H1 (cell line): ENCODE measurements around the gene SRSF3. TPM values are rescaled to one million over a fixed set of nuclear protein-coding genes. Genes with fewer than 3 reads are reported as not detected.
A peak's percentile ranks its signal among the peaks of the same experiment; 100 is the strongest.

Source experiments
- CTCF ChIA-PET: fragments of 300-600 bp; sonication (Branson Sonifier 250); formaldehyde crosslinking; loops from one replicate; lab custom pipeline; 2021; ENCODE audit not compliant: partially characterized antibody; lab: Charles Lee
- POLR2A ChIA-PET: fragments of 300-600 bp; sonication (Branson Sonifier 250); formaldehyde crosslinking; loops from one replicate; lab custom pipeline; 2021; ENCODE audit warnings: inconsistent platforms; ENCODE audit not compliant: partially characterized antibody; lab: Charles Lee
- DNase-seq, 2 experiments: peaks; one replicate each; pipeline versions ENCODE4 v3.0.0 to v3.0.0-alpha.2; 2010 to 2022; ENCODE audit warnings: low spot score in 2 of 2, low read depth in 1 of 2, mixed read lengths in 1 of 2
- FAIRE-seq: peaks from 2 replicates; lab custom pipeline; 2011; peaks lifted over from hg19 to GRCh38; lab: Jason Lieb, UNC
- H2AFZ ChIP-seq: 2 replicates; pipeline ENCODE4 v1.8.1; 2012; ENCODE audit warnings: low read length, inconsistent platforms
- H2AK5ac ChIP-seq: 2 replicates; pipeline ENCODE4 v1.6.1; 2013; ENCODE audit warnings: low read depth, low read length
- H2BK120ac ChIP-seq: replicated peaks from 2 replicates; pipeline ENCODE3; 2013; ENCODE audit warnings: low read depth, low read length, inconsistent platforms
- H2BK12ac ChIP-seq: 2 replicates; pipeline ENCODE4 v1.6.1; 2013; ENCODE audit warnings: low read depth, low read length
- H2BK15ac ChIP-seq: 2 replicates; pipeline ENCODE4 v1.6.1; 2013; ENCODE audit warnings: low read length
- H2BK20ac ChIP-seq: 2 replicates; pipeline ENCODE4 v1.6.1; 2013; ENCODE audit warnings: low read length
- H2BK5ac ChIP-seq: 2 replicates; pipeline ENCODE4 v1.6.1; 2013; ENCODE audit warnings: low read depth, low read length
- H3K14ac ChIP-seq: 2 replicates; pipeline ENCODE4 v1.6.1; 2013; ENCODE audit warnings: inconsistent platforms; ENCODE audit not compliant: insufficient read length
- H3K18ac ChIP-seq: 2 replicates; pipeline ENCODE4 v1.6.1; 2013; ENCODE audit warnings: low read length; ENCODE audit errors: extremely low read depth
- H3K23ac ChIP-seq: 2 replicates; pipeline ENCODE4 v1.6.1; 2013; ENCODE audit warnings: inconsistent platforms; ENCODE audit not compliant: insufficient read length
- H3K23me2 ChIP-seq: 2 replicates; pipeline ENCODE4 v1.6.1; 2013; ENCODE audit warnings: low read depth, low read length
- H3K27ac ChIP-seq: 2 replicates; pipeline ENCODE4 v1.6.1; 2011; ENCODE audit warnings: low read depth, low read length, inconsistent platforms
- H3K27me3 ChIP-seq, 4 experiments: replicated peaks in 1 of 4; 1 replicate in 1 of 4; 2 replicates in 3 of 4; pipeline versions ENCODE4 v1.6.1 to v1.8.1; 2011 to 2013; ENCODE audit warnings: low read length in 3 of 4, mild to moderate bottlenecking in 3 of 4, inconsistent platforms in 2 of 4, mixed read lengths in 2 of 4, moderate library complexity in 1 of 4; ENCODE audit not compliant: control insufficient read depth in 3 of 4, insufficient read depth in 3 of 4; ENCODE audit errors: extremely low read depth in 1 of 4
- H3K36me3 ChIP-seq, 4 experiments: 2 replicates each; pipeline versions ENCODE4 v1.6.1 to v1.8.1; 2011 to 2013; ENCODE audit warnings: mild to moderate bottlenecking in 4 of 4, low read length in 3 of 4, moderate library complexity in 2 of 4, control low read depth in 1 of 4, inconsistent platforms in 1 of 4; ENCODE audit not compliant: insufficient read depth in 4 of 4, control insufficient read depth in 2 of 4
- H3K4ac ChIP-seq: replicated peaks from 2 replicates; pipeline ENCODE3; 2013; ENCODE audit warnings: low read length, low read depth, mixed read lengths, inconsistent platforms; ENCODE audit not compliant: insufficient read length
- H3K4me1 ChIP-seq, 4 experiments: replicated peaks in 1 of 4; 1 replicate in 1 of 4; 2 replicates in 3 of 4; pipeline versions ENCODE4 v1.6.1 to v1.8.1; 2011 to 2013; ENCODE audit warnings: low read length in 3 of 4, inconsistent platforms in 2 of 4, mixed read lengths in 1 of 4; ENCODE audit not compliant: insufficient read depth in 4 of 4, control insufficient read depth in 3 of 4
- H3K4me2 ChIP-seq, 2 experiments: 2 replicates each; pipeline versions ENCODE4 v1.6.1 to v1.8.1; 2011 to 2013; ENCODE audit warnings: low read depth in 2 of 2, low read length in 2 of 2, control low read depth in 1 of 2, inconsistent platforms in 1 of 2, mild to moderate bottlenecking in 1 of 2; ENCODE audit not compliant: insufficient read depth in 1 of 2
- H3K4me3 ChIP-seq, 4 experiments: fragments of 200-600, 300-600 bp in 1 of 4; sonication (generic), shearing (Covaris generic), sonication (Bioruptor Twin) in 1 of 4; 2 replicates each; pipeline versions ENCODE4 v1.5.1 to v1.8.1; 2011 to 2016; ENCODE audit warnings: low read length in 4 of 4, low read depth in 3 of 4, control low read depth in 2 of 4, inconsistent platforms in 2 of 4, mild to moderate bottlenecking in 2 of 4, mixed read lengths in 1 of 4, moderate library complexity in 1 of 4; ENCODE audit not compliant: insufficient read depth in 2 of 4; ENCODE audit errors: extremely low read depth in 1 of 4
- H3K56ac ChIP-seq: replicated peaks from 2 replicates; pipeline ENCODE3; 2013; ENCODE audit warnings: low read depth, mild to moderate bottlenecking, mixed read lengths, low read length, inconsistent platforms; ENCODE audit not compliant: insufficient read length
- H3K79me1 ChIP-seq: 2 replicates; pipeline ENCODE4 v1.6.1; 2013; ENCODE audit warnings: low read depth, low read length, control low read depth
- H3K79me2 ChIP-seq, 2 experiments: 2 replicates each; pipeline versions ENCODE4 v1.6.1 to v1.8.1; 2012 to 2013; ENCODE audit warnings: low read length in 2 of 2, mild to moderate bottlenecking in 2 of 2, inconsistent platforms in 1 of 2; ENCODE audit not compliant: insufficient read depth in 2 of 2, control insufficient read depth in 1 of 2
- H3K9ac ChIP-seq, 4 experiments: replicated peaks in 1 of 4; 1 replicate in 1 of 4; 2 replicates in 3 of 4; pipeline versions ENCODE4 v1.6.1 to v1.8.1; 2011 to 2013; ENCODE audit warnings: low read depth in 3 of 4, low read length in 3 of 4, control low read depth in 2 of 4, mild to moderate bottlenecking in 2 of 4, moderate library complexity in 2 of 4, inconsistent platforms in 1 of 4; ENCODE audit errors: extremely low read depth in 1 of 4
- H3K9me3 ChIP-seq, 2 experiments: 2 replicates each; pipeline versions ENCODE4 v1.6.1 to v1.8.1; 2012 to 2013; ENCODE audit warnings: mild to moderate bottlenecking in 2 of 2, moderate library complexity in 2 of 2, control low read depth in 1 of 2, inconsistent platforms in 1 of 2, low read depth in 1 of 2, low read length in 1 of 2, mixed read lengths in 1 of 2; ENCODE audit not compliant: insufficient read depth in 2 of 2
- H4K20me1 ChIP-seq, 2 experiments: replicated peaks in 1 of 2; 2 replicates each; pipeline versions ENCODE3 to v1.8.1; 2011 to 2013; ENCODE audit warnings: inconsistent platforms in 2 of 2, low read length in 2 of 2, mild to moderate bottlenecking in 1 of 2; ENCODE audit not compliant: insufficient read depth in 2 of 2, control insufficient read depth in 1 of 2
- H4K5ac ChIP-seq: 2 replicates; pipeline ENCODE4 v1.6.1; 2013; ENCODE audit warnings: low read length, low read depth, mixed read lengths, inconsistent platforms; ENCODE audit not compliant: insufficient read length
- H4K8ac ChIP-seq: 2 replicates; pipeline ENCODE4 v1.8.0; 2013; ENCODE audit warnings: mild to moderate bottlenecking, moderate library complexity, low read length, inconsistent platforms; ENCODE audit not compliant: insufficient read depth; ENCODE audit errors: extremely low read depth
- H4K91ac ChIP-seq: replicated peaks from 2 replicates; pipeline ENCODE3; 2013; ENCODE audit warnings: low read length, mixed read lengths, inconsistent platforms; ENCODE audit not compliant: insufficient read length
- GABPA ChIP-seq: IDR thresholded peaks from 2 replicates; pipeline ENCODE4 v1.6.1; 2011; ENCODE audit warnings: mild to moderate bottlenecking, low read length, moderate library complexity, borderline replicate concordance; ENCODE audit not compliant: insufficient read depth
- HDAC2 ChIP-seq, 2 experiments: fragments of 300-600 bp in 1 of 2; sonication (generic) in 1 of 2; IDR thresholded peaks; 2 replicates each; pipeline ENCODE4 v1.6.1; 2011 to 2012; ENCODE audit warnings: low read depth in 2 of 2, low read length in 2 of 2, mild to moderate bottlenecking in 2 of 2, moderate library complexity in 2 of 2, borderline replicate concordance in 1 of 2, inconsistent platforms in 1 of 2
- KDM1A ChIP-seq: fragments of 200-600, 300-600 bp; sonication (generic); IDR thresholded peaks from 2 replicates; pipeline ENCODE4 v1.7.1; 2016; ENCODE audit warnings: mild to moderate bottlenecking, low read length, borderline replicate concordance
- PHF8 ChIP-seq: fragments of 200-600 bp; sonication (generic); conservative IDR thresholded peaks from 2 replicates; pipeline ENCODE4 v1.7.1; 2012; ENCODE audit warnings: low read depth, mild to moderate bottlenecking, inconsistent platforms, low read length, moderate library complexity
- POLR2A ChIP-seq, 2 experiments: IDR thresholded peaks; 1 replicate in 1 of 2; 2 replicates in 1 of 2; pipeline ENCODE4 v1.6.1; 2011; ENCODE audit warnings: low read depth in 2 of 2, low read length in 2 of 2, mild to moderate bottlenecking in 2 of 2; ENCODE audit errors: control extremely low read depth in 1 of 2
- POLR2AphosphoS5 ChIP-seq: IDR thresholded peaks from 2 replicates; pipeline ENCODE4 v1.6.1; 2011; ENCODE audit warnings: low read depth, low read length
- SP2 ChIP-seq: IDR thresholded peaks from 2 replicates; pipeline ENCODE4 v1.6.1; 2012; ENCODE audit warnings: mild to moderate bottlenecking, low read length, inconsistent platforms
- SRF ChIP-seq: IDR thresholded peaks from 2 replicates; pipeline ENCODE4 v1.6.1; 2011; ENCODE audit warnings: mild to moderate bottlenecking, low read depth, low read length, moderate library complexity
- WGBS, 2 experiments: shearing (Covaris generic) in 1 of 2; methylation state at CpG; one replicate each; pipeline versions ENCODE4 v1.1.6 to v1.1.7; 2013 to 2015; ENCODE audit warnings: low lambda C conversion rate in 2 of 2, mixed read lengths in 2 of 2, inconsistent platforms in 1 of 2, low coverage in 1 of 2, missing lambda C conversion rate in 1 of 2; ENCODE audit not compliant: insufficient replicate concordance in 2 of 2, insufficient coverage in 1 of 2, insufficient read length in 1 of 2; ENCODE audit errors: extremely low coverage in 1 of 2, missing lambda C conversion rate in 1 of 2; 5-methylcytosine and 5-hydroxymethylcytosine counted together
- polyA plus RNA-seq, 7 experiments: library from polyadenylated mRNA; depleted of rRNA in 3 of 7; stranded (reverse) in 5 of 7; unstranded in 2 of 7; fragments of >200 nt in 5 of 7; fragments of 200-250 nt in 2 of 7; gene quantifications; 1 replicate in 5 of 7; 2 replicates in 1 of 7; 4 replicates in 1 of 7; pipeline versions ENCODE4 v1.2.1 to v1.2.3, GENCODE V29; 2011 to 2013; ENCODE audit warnings: missing spikeins in 2 of 7, mixed read lengths in 2 of 7
- total RNA-seq: library from RNA; stranded (reverse); fragmentation: NEBNext Ultra II Directional; extraction: Animal tissue kit (Norgen Biotek cat#: 25700); gene quantifications from 2 replicates; pipeline ENCODE4 v1.2.1, GENCODE V29; 2021

SRSF3 gene
- total and polyA plus RNA-seq, 2 of the 8 experiments (the other 6 are each of a cell fraction or from before 2014, with no cell fraction given) = 471 to 689 TPM

DNA sequence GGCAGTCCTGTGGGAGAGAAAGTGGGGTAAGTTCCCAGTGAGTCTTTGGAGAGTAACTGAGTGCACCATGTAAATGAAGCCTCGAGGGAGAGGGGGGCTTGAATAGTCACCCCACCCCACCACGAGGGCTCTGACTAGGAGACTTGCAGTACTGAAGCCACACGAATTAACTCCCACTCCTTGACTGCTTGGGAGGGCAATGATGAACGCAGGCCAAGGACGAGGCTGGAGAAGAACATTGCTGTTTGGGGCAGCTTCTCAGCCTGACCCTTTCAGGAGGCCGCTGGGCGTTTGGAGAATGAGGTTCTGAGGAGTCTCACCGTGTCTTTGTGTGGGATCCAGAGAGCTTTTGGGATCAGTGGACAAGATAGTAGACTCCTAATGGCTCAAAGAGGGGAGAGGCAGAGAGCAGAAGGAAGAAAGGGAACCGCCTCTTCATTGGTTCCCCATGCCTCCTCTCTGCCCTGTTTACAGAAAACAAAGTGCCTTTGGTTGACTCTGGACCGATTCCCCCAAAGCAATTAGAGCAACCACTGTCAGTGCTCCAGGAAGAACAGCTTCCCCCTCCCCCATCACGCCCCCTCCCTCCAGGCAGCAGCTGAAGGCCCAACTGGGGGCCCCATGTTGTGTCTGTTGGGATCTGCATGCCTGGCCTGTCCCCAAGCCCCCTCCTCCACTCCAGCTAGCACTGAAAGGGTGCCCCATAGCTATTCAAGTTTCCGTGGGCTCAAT is 42.7 kb downstream of the SRSF3 start:
- Histone ChIP-seq H3K27ac (no peak overlapping the region), H3K79me2 (no peaks in the 10 kb centered on the region), H2AFZ (peak overlapping the region; percentile 78), H3K36me3 (no peaks in the 10 kb centered on the region), H2BK20ac (no peak overlapping the region; the same call in 1 of the 2 replicates), H3K23ac (no peak overlapping the region), H2BK12ac (no peak overlapping the region), H3K9ac (no peak overlapping the region; a peak in 1 of 7 replicates), H2BK5ac (no peak overlapping the region), H4K8ac (no peak overlapping the region; the same call in 1 of the 2 replicates), H2BK15ac (0 out of 2 replicates have a peak overlapping the region, but pooled peaks have one; percentile 48), H4K20me1 (no peaks in the 10 kb centered on the region), H3K9me3 (no peaks in the 10 kb centered on the region), H3K18ac (no peak overlapping the region; the same call in 1 of the 2 replicates), H3K4me1 (peaks cover 0 to 4% (median 1%) of the 10 kb centered on the region in 4 experiments; a peak in 2 of 7 replicates), H3K79me1 (no peaks in the 10 kb centered on the region), H3K4me3 (no peak overlapping the region), H4K5ac (no peak overlapping the region), H3K27me3 (no peaks in the 10 kb centered on the region), H4K91ac (no peak overlapping the region), H2BK120ac (no peak overlapping the region), H3K23me2 (no peaks in the 10 kb centered on the region), H3K56ac (no peak overlapping the region), H3K14ac (no peak overlapping the region), H3K4ac (no peak overlapping the region), H3K4me2 (no peak overlapping the region), H2AK5ac (no peak overlapping the region)
- ChIA-PET CTCF (interaction anchor here (1.0 to 1.2 kb wide), 5 partner anchors 9 to 485 kb away, joined by 3 to 4 read pairs (median 3); no protein-coding TSS in a partner anchor), POLR2A (interaction anchor here (0.6 to 1.3 kb wide), 5 partner anchors 9 to 501 kb away, joined by 3 to 4 read pairs (median 3); no protein-coding TSS in a partner anchor)
- WGBS, 2 experiments = 87% methylated on average over 12 of the region's 12 CpGs; no CpG with 5 or more reads in 1 of the 2 experiments
- FAIRE-seq (no peak), DNase-seq (no peak)
- TF ChIP-seq GABPA (no peak), SRF (no peak), PHF8 (no peak), POLR2AphosphoS5 (no peak), POLR2A (IDR thresholded peaks at IDR 0.05; ENCODE audit: control extremely low read depth in 1 of 2, low read depth in 2 of 2, low read length in 2 of 2) (no peak), SP2 (no peak), KDM1A (no peak), HDAC2 (IDR thresholded peaks at IDR 0.05; ENCODE audit: borderline replicate concordance in 1 of 2, low read depth in 2 of 2, low read length in 2 of 2) (no peak)
